Measurements from ENCODE around the gene TP53I11.

TP53I11 gene

DNA sequence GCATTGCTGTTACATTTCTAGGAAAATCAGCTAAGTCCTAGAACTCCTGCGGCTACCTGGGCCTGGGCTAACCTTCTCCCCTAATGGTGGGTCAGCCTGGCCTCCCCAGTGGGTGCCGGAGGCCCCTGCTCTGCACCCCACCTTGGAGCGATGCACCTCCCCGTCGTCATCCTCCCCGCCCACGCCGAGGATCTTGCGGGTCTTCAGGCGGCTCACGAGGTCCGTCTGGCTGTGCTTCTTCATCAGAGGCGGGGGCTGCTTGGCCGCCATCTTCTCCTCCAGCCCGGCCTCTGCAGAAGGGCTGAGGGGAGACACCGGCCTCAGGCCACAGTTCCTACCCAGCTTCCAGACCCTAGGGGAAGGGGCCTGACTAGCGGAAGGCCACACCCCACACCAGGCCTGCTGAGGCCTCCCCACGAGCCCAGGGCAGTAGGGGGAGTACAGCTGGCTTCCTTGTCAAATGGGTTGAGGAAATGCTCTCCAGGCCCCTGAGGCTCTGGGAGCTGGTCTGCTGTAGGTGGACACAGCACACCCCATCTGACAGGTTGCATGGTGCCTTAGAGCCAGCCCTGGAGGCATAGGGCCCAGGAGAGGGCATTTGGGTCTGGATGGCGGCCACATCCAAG, 12.5 kb downstream of the TP53I11 start:
- DNase-seq, result no peak

DNA sequence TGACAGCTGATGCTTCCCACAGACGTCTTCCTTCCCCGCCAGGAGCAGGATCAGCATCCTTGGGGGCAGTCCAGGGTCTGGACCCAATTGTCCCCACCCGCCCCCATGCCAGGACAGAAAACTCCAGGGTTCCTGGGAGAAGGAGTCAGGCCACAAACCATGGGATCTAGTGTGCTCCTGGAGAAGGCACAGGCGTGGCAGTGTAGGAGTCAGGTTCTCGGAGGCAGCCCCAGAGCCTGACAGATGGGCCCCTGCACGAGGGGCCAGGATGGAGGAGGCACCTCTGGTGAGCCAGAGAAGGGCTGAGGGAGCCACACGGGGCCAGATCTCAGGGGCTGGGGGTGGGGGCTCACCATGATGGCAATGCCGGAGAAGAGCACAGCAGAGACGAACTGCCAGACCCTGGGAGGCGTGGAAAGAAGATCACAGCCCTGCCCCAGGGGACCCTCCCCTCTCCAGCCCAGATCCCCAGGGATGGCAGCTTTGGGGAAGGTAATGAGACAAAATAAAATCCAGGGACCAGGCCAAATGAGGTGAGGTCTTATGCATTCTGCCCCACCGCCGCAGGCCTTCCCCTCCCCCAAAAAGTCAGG, 13.6 kb downstream of the TP53I11 start:
- DNase-seq, result no peak

DNA sequence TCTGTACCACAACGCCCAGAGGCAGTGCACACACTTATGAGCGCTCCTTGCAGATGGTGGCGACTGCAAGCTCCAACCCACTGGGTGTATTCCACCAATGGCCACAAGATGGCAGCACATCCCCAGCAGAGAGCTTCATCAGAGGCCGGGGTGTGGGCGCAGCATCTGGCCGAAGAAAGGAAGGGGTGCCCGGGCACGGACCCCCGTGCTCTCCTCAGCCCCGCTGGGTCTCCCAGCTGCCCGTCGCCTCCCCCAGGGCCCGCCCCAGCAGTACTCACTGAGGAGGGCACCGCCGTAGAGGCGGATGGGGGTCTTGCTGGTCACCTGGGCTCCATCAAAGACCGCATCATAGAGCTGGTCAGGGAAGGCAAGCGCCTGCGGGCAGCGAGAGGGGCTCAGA, 14.2 kb downstream of the TP53I11 start:
- peak; percentile 75 for DNase-seq

DNA sequence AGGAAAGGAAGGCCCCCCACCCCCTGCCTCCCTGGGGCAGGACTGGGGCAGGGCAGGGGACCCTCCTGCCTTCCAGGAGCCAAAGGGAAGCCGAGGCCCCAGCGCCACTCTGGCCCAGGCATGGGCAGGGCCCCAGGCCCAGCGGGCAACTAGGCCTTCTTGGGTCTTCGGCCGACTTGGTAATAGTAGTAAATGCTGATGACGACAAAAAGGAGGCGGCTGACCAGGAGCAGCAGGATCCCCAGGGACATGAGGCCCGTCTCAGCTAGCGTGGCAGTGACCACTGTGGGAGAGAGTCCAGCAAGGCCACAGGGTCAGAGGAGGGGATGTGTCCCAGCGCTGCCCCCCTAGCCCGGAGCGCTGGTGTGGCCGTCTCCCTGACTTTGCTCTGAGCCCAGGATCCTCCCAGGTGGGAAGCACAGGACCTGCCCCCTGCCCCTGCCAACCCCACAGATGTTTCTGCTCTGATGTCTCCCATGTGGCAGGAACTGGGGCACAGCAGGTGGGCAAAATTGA, 15.9 kb downstream of the TP53I11 start:
- DNase-seq, result no peak

DNA sequence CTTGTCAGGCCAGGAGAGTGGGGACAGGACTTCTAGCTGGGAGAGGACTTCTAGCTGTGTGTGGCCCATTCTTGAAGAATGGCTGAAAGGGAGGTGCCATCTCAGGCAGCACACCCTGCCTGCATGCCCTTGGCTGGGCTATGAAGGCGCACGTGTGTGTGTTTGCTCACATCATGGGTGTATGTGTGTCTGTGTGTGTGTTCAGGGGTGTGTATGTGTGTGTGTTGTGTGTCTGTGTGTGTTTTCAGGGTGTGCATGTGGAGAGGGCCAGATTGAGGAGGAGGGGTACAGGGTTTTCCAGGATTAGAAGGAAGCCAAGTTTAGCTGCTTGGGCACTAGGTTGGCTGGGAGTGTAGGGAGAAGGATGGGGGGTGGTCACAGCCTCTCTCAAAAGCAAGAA, 16.6 kb downstream of the TP53I11 start:
- DNase-seq, result no peak

DNA sequence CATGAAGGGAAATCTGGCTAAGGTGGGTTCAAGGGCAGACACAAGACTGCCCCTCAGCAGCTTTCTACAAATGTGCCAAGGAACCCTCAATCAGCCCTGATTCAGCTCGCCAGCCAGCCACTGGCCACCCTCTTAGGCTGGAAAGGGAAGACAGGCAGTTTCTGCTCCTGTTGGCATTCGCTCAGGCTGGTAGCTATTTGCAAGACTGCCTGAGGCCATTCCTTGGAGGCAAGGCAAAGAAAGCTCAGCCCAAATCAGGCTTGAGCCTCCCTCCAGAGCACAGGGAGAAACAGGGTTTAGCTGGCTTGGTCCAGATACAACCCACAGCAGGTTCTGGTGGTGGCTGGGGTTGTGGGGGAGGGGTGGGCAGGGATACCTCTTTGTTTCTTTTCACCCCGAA, 19.2 kb downstream of the TP53I11 start:
- DNase-seq, result no peak

DNA sequence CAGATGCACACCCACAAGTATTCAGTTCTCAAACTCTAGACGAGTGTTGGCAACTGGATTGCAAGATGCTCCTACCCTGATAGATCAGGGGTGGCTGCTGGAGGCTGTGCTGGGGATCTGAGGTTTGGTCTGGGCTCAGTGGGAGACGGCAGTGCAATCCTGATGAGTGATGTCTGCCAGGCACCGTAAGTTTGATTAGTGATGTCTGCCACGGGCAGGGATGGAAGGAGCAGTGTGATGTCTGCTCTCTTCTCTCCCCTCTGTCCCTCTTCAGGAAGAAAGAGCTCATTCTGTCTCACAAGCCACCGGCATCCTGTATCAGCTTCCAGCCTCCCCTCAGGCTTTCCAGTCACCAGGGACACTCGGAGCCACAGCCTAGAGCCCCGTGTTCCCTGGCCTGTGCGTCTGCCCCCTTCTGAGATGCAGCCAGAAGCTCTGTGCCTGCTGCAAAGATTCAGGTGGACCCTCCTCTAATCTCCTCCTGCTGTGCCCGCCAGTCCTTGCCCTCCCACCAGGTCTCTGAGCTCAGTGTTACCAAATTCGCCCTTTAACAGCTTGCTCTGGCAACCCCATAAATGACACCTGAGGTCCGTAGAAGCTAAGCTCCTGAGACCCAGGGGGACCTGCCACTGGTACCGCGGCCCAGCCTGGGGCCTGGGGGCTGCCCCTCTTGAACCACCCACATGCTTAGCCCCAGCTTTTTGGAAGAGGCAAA, 19.9 kb downstream of the TP53I11 start:
- no peak for DNase-seq

DNA sequence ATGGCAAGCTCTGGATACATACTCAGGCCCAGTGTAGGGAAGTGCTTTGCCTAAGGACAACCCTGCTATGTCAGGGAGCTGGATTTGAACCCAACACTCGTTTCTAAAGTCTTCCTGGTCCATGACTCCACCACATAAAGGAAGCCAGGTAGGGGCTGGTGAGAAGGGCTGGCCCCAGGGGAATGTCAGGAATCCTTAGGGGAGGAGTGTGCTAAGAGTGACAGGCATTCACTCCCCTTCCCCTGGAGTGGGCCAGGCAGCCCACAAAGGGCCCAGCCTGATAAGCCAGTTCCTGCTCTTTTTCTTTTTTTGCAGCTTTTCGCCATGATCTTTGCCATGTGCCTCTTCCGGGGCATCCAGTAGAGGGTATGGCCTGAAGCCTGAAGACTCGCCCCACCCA, 21.9 kb downstream of the TP53I11 start:
- no peak for DNase-seq

DNA sequence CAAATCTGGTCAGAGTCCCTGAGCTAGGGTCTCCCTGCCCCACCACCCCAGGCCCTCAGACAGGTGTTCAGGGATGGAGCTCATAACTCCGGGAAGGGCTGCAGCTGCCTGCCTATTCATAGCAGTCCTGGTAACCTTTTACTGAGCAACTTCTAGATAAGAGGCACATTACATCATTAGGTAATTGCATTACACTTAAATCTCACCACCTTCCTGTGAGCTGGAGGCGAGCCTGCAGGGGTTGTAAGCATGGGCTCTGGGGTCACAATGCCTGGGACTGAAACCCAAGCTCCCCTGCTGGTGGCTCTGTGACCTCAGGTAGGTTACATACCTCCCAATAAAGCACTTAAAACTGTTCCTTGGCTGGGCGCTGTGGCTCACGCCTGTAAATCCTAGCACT, 22.5 kb downstream of the TP53I11 start:
- DNase-seq, result no peak

DNA sequence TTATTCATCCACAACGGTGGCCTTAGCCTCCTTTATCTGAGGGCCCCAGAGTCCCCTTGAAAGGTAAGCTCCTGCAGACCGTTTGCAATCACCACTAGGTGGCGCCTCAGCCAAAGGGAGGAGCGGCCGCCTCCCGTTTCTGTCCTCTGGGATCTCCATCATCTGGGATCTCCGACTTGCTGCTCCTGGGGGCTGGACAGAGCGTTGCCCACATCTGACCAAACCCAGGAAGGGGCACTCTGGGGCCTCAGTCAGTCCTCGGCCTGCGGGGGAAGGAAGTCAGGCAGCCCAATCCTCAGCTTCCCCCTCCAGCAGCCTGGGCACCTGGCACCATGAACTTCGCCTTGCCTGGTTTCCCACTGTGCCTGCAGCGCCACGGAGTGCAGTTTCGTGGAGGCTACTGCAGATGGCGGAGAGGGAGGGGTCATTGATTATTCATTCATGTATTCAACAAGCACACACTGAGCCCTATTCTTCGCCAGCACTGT, 23.5 kb downstream of the TP53I11 start:
- DNase-seq, result peak; percentile 36

DNA sequence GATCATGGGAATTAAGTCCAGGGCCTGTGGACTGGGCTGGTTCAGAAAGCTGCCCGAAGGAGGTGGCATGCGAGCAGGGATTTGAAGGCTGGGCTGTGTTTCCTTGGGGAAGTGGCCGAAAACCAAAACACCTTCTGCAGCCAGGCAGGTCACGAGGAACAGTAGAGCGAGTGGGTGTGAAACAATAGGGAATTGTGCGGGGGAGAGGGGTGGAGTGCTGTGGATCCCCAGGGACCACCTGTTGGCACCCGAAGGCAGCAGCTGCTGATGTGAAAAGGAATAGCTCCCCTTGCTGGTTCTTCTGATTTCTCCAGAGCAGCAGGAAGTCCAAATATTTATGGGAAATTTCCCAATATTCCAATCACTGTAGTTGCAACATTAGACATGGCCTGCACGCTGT, 24.6 kb downstream of the TP53I11 start:
- DNase-seq, result no peak

DNA sequence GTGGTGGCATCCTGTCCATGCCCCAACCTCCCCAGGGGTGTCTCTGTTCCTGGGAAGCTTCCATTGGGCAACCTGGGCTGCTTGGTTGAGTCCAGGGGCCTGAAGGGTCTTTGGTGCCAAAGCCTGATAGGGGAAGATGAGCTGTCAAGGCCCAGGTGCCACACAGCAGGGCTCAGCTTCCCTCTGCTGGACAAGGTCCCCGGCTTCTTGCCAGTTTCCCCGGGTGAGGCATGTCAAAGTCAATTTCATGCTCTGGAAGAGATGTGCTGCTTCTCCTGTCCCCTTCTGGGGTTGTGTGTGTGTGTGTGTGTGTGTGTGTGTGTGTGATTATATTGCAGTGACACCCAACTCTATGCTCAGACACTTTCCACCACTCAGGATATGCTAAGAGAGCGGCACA, 26.9 kb downstream of the TP53I11 start:
- DNase-seq, result no peak

DNA sequence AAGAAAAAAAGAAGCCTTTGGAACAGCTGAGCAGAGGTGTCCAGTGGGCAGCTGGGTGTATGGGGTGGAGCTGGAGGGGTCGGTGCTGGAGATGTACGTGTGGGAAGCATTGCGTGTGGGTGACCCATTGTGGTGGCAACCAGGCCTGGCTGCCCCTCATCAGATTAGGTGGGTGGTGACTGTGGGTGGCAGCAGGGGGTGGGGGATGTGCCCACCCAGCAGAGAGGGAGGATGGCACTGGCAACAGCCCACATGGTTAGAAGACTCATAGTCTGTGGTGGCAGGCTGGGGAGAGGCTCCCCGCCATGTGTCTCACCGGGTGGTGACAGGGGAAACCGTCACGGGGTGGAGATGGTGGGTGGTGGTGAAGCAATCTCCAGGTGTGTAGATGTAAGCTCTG, 27.6 kb downstream of the TP53I11 start:
- no peak for DNase-seq

DNA sequence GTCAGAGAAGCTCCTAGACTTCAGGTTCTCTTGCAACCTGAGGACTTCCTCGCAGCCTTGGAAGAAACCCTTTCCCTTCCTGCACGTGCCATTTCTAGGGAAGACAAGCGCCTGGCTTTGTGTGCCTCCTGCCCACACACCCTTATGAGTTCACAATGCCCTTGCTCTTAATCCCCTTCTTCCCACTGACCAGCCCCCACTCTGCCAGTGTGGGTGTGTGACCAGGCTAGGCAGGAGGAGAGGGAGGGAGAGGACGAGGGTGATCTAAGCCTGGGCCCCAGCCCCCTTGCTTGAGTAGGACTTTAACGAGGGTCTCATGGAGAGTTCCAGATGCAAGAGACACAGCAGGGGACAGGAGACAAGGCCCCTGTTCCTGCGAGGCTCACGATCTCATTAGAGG, 30.2 kb downstream of the TP53I11 start:
- DNase-seq, result no peak

DNA sequence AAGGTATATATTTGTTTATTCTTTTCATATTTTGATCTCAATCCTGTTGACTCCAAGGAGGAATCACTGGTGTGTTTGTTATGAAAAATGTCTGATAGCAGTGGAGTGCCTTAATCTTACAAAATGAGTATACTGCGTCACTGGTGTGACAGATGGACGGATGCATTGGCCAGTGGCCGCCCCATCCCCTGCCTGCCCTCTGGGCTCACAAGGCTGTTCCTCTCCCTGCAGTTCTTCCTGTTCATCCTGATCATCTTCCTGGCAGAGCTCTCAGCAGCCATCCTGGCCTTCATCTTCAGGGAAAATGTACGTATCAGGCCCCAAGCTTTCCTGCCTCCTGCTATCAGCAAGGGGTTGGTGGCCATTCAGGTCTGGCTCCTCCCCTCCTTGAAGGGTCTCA, 32.9 kb downstream of the TP53I11 start:
- DNase-seq, result no peak

DNA sequence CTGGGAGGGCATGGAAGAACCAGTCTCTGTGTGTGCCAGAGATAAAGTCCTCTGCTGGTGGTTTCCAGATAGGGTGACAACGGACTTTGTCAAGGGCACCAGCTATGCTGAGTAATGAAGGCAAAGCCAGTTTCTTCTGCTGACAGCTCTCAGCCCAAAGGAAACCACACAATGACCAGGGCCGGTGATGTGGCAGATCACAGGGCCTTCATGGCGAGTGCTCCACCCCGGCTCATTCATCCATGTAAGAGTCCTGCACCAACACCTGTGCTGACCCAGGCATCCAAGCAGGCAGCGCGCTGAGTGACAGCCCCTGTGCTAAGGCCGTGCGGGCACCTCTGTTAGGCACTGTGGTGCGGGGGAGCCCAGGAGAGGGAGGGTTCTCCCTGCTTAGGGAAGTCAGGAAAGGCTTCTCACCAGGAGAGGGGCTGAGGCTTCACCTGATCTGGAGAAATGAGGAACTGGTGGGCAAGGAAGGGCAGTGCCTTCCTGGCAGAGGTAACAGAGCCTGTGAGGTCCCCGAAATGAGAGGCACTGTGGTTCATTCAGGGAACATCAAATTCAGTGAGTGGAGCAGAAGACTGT, 33.8 kb downstream of the TP53I11 start:
- no peak for DNase-seq

DNA sequence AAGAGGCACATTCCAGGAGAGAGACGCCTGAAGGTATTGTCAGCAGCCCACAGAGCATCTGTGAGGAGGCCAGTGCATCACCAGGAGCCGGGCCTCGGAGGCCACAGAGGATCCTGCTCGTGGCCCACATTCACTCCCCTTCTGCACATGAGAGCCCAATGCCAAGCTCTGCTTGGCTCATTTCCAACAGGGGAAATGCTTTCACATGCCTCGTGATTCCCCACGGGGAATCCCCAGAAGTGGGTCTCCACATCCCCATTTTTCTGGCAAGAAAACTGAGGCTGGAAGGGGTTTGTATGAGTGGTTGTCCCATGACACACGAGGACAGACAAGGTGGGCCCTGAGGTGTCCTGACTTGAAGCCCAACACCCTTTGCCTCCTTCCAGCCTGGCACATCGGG, 34.4 kb downstream of the TP53I11 start:
- DNase-seq, result no peak

DNA sequence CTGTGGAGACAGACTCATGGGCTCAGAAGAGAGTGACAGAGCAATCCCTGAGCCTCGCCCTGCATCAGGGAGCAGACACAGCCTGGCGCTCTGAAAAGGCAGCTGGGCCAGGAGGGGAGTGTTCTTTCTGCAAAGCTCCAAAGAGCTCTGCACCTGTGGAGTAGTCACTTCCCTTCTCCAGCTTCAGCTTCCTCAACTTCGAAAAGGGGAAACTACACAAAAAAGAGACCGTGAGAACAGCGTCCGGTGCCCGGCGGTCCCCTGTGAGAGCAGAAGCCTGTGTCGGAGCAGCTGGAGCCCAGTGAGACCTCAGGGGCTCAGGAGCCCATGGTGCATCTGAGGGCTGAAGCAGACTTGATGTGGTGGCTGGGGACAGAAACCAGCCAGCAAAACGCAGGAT, 35.1 kb downstream of the TP53I11 start:
- DNase-seq, result no peak

DNA sequence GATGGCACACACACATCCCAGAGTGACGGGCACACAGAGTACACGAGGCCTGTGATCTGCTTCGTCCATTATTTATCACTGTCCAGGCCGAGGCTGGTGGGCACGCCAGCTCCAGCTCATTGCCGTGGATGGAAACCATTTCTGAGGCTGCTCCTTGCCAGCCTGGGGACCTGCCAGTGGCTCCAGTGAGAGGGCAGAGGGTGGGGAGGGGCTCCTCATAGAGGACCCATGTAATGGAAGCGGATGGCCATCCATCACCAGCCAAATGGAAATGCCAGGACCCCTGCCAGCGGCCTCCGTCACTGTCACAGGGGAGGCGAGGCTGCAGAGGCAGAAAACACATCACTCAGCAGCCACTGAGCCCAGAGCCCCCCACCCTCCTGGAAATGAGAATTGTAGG, 35.7 kb downstream of the TP53I11 start:
- DNase-seq, result no peak

DNA sequence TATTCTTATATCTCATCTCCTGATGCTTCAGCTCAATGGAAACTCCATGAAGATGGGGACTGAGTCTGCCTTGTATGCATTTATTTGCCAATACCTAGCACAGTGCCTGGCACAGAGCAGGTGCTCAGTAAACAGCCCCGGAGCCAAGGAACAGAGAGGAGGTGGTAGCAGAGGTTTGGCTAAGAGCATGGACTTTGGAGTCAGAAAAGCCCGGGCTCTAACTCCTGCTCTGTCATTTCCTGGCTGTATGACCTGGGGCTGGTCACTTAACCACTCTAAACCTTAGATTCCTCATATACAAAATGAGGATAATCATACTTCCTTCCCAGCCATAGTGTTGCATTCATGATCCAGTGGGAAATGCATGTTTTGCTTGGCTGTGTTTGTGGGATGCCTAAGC, 36.6 kb downstream of the TP53I11 start:
- no peak for DNase-seq

DNA sequence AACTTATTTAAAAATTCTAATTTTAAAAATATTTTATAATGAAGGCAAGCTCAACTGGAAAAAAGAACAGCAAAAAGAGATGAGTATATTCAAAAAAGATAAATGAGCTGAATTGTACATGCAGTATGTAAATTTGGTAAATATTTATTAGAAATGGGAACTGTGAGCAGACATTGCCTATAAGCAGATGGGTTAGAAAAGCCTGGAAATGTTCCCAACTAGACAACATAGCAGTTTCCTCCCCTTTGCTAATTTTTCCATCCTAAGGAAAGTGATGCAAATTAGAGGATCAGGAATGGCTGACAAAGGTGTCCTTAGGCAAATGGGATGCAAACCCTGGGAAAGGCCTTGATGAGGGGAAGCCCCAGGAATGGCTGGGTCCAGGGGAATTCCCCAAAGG, 37.2 kb downstream of the TP53I11 start:
- no peak for DNase-seq

DNA sequence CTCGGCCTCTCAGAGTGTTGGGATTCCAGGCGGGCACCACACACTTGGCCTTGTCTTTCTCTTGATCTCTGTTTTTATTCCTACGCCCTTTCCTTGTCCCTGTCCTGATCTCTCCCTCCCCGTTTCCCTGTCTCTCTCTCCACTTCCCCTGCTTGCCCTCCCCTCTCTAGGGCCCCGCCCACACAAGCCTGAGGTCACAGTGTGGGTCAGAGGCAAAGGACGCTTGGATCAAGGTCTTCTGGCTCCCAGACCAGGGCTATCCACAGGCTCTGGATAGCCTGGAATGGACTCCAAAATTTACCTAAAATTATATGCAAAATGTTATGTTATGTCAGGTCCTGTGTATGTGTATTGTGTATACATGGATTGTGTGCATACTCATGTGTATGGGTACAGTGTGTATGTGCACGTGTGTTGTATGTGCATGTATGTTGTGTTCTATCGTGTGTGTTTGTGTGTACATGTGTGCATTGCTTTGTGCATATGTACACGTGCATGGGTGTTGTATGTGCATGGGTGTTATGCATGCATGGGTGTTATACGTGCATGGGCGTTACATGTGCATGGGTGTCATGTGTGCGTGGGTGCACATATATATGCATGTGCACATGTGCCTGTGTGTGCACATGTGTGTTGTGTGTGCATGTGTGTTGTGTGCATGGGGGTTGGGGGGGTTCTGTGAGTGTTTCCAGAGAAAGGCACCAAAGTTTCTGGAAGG, 38.3 kb downstream of the TP53I11 start:
- DNase-seq, result no peak

Data from activated CD4-positive, alpha-beta T cell treated with anti-CD3 and anti-CD28 coated beads for 1 hour (primary cell).